K562 (cell line): Measurements from ENCODE around the gene NUP35. TPM values are rescaled to one million over a fixed set of nuclear protein-coding genes. Genes with fewer than 3 reads are reported as not detected.

Source experiments
- ATF7 ChIP-seq: fragments of 450-650 bp; IDR thresholded peaks from 2 replicates; pipeline ENCODE4 v1.7.1; 2014; ENCODE audit warnings: mild to moderate bottlenecking, moderate library complexity
- BCL6 ChIP-seq: fragments of 250-450 bp; sonication (Bioruptor Pico); IDR thresholded peaks from 2 replicates; pipeline ENCODE4 v1.4.0; 2020
- CBX5 ChIP-seq: IDR thresholded peaks from 2 replicates; pipeline ENCODE4 v1.6.1; 2014; ENCODE audit warnings: low read depth, borderline replicate concordance
- HIVEP1 ChIP-seq: fragments of 250-450 bp; sonication (Bioruptor Pico); IDR thresholded peaks from 2 replicates; pipeline ENCODE4 v1.4.0; 2020; ENCODE audit warnings: mild to moderate bottlenecking
- JUN ChIP-seq, 2 experiments: sonication (generic) in 1 of 2; formaldehyde crosslinking in 1 of 2; IDR thresholded peaks; 2 replicates each; pipeline versions ENCODE4 v1.6.1 to v1.8.0; 2012 to 2022; ENCODE audit warnings: borderline replicate concordance in 2 of 2, mild to moderate bottlenecking in 2 of 2, improper control_type of control experiment in 1 of 2, low read depth in 1 of 2, low read length in 1 of 2, missing genetic modification reagents in 1 of 2
- KAT8 ChIP-seq: fragments of 450-650 bp; IDR thresholded peaks from 2 replicates; pipeline ENCODE4 v1.6.1; 2016; ENCODE audit warnings: low read depth, mild to moderate bottlenecking
- NBN ChIP-seq: fragments of 450-650 bp; IDR thresholded peaks from 2 replicates; pipeline ENCODE4 v1.6.1; 2016; ENCODE audit warnings: low read depth, mild to moderate bottlenecking
- NFRKB ChIP-seq: fragments of 450-650 bp; IDR thresholded peaks from 2 replicates; pipeline ENCODE4 v1.6.1; 2016; ENCODE audit warnings: low read depth
- SOX6 ChIP-seq: fragments of 450-650 bp; IDR thresholded peaks from 2 replicates; pipeline ENCODE4 v1.6.1; 2014; ENCODE audit warnings: mild to moderate bottlenecking
- SRF ChIP-seq, 2 experiments: fragments of 250-450, 450-650 bp in 1 of 2; sonication (Bioruptor Pico) in 1 of 2; sonication (generic) in 1 of 2; formaldehyde crosslinking; IDR thresholded peaks; 2 replicates each; pipeline versions ENCODE4 v1.5.0 to v1.5.1; 2020 to 2022; ENCODE audit warnings: mild to moderate bottlenecking in 1 of 2, missing genetic modification reagents in 1 of 2
- ZNF354B ChIP-seq: fragments of 250-450 bp; sonication (Bioruptor Pico); IDR thresholded peaks from 2 replicates; pipeline ENCODE4 v1.4.0; 2020
- ZNF764 ChIP-seq: fragments of 250-450 bp; sonication (Bioruptor Pico); IDR thresholded peaks from 2 replicates; pipeline ENCODE4 v1.4.0; 2020; ENCODE audit warnings: low read depth, mild to moderate bottlenecking, moderate library complexity
- polyA plus RNA-seq, 8 experiments: library from polyadenylated mRNA; depleted of rRNA in 4 of 8; stranded (reverse) in 5 of 8; unstranded in 3 of 8; fragments of >200 nt; fragmentation: Nextera tagmentation in 2 of 8; fragmentation: Illumina TruSeq in 1 of 8; extraction: Ambion mirVana in 2 of 8; extraction: Trizol in 1 of 8; gene quantifications; 2 replicates each; pipeline versions ENCODE4 v1.2.1 to v1.2.3, GENCODE V29; 2011 to 2014; ENCODE audit warnings: inconsistent platforms in 1 of 8, missing spikeins in 1 of 8
- total RNA-seq, 7 experiments: library from RNA; depleted of rRNA in 6 of 7; stranded (reverse); fragments of >200 nt in 6 of 7; fragmentation: Illumina TruSeq in 2 of 7; extraction: Trizol in 2 of 7; gene quantifications; 2 replicates each; pipeline versions ENCODE4 v1.2.1 to v1.2.3, GENCODE V29; 2011 to 2021; ENCODE audit warnings: low replicate concordance in 1 of 7
- TF ChIP-seq, protein P1 (sequence below): fragments of 200-800 bp; sonication (Bioruptor generic); IDR thresholded peaks from 2 replicates; pipeline ENCODE4 v1.6.1; 2016; ENCODE audit warnings: missing genetic modification characterization, missing compliant biosample characterization
- TF ChIP-seq, protein P2 (sequence below): fragments of 250-450 bp; sonication (Bioruptor Pico); IDR thresholded peaks from 2 replicates; pipeline ENCODE4 v1.8.0; 2021; ENCODE audit warnings: mild to moderate bottlenecking, moderate library complexity
- TF ChIP-seq, protein P3 (sequence below): sonication (generic); formaldehyde crosslinking; IDR thresholded peaks from 2 replicates; pipeline ENCODE4 v1.8.0; 2023; ENCODE audit warnings: missing genetic modification reagents, mild to moderate bottlenecking, borderline replicate concordance
- TF ChIP-seq, protein P4 (sequence below): fragments of 250-450 bp; sonication (Bioruptor Pico); IDR thresholded peaks from 2 replicates; pipeline ENCODE4 v1.8.0; 2021; ENCODE audit warnings: borderline replicate concordance, mild to moderate bottlenecking, moderate library complexity; ENCODE audit not compliant: poor library complexity, severe bottlenecking

NUP35 gene
- total and polyA plus RNA-seq, 9 of the 15 experiments (the other 6 are each of a cell fraction or from before 2014, with no cell fraction given) = 24.5 to 78.2 (median 51.1) TPM

DNA sequence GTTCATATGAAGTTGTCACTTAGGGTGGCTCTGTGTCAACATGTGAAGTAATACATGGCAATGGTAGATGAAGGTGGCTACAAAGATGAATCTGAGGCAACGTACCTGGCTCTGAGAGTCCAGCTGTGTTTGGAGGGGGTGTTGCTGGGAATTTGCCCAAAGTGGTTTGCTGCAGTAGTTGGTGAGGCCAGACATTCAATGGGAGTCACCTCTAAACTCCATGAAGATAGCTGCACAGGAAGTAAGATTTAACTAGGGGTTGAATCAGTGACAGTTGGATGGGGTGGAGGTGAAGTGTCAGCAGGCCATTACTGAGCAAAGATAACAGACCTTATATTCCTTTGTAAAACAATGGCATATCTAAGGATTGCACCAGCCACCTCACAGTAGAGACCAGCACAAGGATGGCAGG lies 71.8 kb downstream of the NUP35 start (continued):
- no peak for TF ChIP-seq KAT8
- TF ChIP-seq ATF7 = peak; percentile 18; the same call in 1 of the 2 replicates
- TF ChIP-seq CBX5 = no peak
- no peak for TF ChIP-seq ZNF764 (CRISPR knock-in tag)
- TF ChIP-seq, protein P1, sequence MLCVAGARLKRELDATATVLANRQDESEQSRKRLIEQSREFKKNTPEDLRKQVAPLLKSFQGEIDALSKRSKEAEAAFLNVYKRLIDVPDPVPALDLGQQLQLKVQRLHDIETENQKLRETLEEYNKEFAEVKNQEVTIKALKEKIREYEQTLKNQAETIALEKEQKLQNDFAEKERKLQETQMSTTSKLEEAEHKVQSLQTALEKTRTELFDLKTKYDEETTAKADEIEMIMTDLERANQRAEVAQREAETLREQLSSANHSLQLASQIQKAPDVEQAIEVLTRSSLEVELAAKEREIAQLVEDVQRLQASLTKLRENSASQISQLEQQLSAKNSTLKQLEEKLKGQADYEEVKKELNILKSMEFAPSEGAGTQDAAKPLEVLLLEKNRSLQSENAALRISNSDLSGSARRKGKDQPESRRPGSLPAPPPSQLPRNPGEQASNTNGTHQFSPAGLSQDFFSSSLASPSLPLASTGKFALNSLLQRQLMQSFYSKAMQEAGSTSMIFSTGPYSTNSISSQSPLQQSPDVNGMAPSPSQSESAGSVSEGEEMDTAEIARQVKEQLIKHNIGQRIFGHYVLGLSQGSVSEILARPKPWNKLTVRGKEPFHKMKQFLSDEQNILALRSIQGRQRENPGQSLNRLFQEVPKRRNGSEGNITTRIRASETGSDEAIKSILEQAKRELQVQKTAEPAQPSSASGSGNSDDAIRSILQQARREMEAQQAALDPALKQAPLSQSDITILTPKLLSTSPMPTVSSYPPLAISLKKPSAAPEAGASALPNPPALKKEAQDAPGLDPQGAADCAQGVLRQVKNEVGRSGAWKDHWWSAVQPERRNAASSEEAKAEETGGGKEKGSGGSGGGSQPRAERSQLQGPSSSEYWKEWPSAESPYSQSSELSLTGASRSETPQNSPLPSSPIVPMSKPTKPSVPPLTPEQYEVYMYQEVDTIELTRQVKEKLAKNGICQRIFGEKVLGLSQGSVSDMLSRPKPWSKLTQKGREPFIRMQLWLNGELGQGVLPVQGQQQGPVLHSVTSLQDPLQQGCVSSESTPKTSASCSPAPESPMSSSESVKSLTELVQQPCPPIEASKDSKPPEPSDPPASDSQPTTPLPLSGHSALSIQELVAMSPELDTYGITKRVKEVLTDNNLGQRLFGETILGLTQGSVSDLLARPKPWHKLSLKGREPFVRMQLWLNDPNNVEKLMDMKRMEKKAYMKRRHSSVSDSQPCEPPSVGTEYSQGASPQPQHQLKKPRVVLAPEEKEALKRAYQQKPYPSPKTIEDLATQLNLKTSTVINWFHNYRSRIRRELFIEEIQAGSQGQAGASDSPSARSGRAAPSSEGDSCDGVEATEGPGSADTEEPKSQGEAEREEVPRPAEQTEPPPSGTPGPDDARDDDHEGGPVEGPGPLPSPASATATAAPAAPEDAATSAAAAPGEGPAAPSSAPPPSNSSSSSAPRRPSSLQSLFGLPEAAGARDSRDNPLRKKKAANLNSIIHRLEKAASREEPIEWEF (CRISPR knock-in tag) = no peak
- TF ChIP-seq NFRKB = no peak
- TF ChIP-seq, protein P2, sequence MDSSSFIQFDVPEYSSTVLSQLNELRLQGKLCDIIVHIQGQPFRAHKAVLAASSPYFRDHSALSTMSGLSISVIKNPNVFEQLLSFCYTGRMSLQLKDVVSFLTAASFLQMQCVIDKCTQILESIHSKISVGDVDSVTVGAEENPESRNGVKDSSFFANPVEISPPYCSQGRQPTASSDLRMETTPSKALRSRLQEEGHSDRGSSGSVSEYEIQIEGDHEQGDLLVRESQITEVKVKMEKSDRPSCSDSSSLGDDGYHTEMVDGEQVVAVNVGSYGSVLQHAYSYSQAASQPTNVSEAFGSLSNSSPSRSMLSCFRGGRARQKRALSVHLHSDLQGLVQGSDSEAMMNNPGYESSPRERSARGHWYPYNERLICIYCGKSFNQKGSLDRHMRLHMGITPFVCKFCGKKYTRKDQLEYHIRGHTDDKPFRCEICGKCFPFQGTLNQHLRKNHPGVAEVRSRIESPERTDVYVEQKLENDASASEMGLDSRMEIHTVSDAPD (CRISPR knock-in tag) = no peak
- no peak for TF ChIP-seq JUN (IDR thresholded peaks at IDR 0.05; ENCODE audit: borderline replicate concordance, low read depth, low read length)
- TF ChIP-seq JUN (CRISPR knock-in tag; IDR thresholded peaks at IDR 0.05; ENCODE audit: borderline replicate concordance) = no peak
- no peak for TF ChIP-seq HIVEP1
- TF ChIP-seq SOX6 = peak; percentile 94
- peak; percentile 50; the same call in 1 of the 2 replicates for TF ChIP-seq NBN
- 0 out of 2 replicates have a peak, but pooled peaks have one; percentile 26 for TF ChIP-seq BCL6 (CRISPR knock-in tag)
- TF ChIP-seq, protein P3, sequence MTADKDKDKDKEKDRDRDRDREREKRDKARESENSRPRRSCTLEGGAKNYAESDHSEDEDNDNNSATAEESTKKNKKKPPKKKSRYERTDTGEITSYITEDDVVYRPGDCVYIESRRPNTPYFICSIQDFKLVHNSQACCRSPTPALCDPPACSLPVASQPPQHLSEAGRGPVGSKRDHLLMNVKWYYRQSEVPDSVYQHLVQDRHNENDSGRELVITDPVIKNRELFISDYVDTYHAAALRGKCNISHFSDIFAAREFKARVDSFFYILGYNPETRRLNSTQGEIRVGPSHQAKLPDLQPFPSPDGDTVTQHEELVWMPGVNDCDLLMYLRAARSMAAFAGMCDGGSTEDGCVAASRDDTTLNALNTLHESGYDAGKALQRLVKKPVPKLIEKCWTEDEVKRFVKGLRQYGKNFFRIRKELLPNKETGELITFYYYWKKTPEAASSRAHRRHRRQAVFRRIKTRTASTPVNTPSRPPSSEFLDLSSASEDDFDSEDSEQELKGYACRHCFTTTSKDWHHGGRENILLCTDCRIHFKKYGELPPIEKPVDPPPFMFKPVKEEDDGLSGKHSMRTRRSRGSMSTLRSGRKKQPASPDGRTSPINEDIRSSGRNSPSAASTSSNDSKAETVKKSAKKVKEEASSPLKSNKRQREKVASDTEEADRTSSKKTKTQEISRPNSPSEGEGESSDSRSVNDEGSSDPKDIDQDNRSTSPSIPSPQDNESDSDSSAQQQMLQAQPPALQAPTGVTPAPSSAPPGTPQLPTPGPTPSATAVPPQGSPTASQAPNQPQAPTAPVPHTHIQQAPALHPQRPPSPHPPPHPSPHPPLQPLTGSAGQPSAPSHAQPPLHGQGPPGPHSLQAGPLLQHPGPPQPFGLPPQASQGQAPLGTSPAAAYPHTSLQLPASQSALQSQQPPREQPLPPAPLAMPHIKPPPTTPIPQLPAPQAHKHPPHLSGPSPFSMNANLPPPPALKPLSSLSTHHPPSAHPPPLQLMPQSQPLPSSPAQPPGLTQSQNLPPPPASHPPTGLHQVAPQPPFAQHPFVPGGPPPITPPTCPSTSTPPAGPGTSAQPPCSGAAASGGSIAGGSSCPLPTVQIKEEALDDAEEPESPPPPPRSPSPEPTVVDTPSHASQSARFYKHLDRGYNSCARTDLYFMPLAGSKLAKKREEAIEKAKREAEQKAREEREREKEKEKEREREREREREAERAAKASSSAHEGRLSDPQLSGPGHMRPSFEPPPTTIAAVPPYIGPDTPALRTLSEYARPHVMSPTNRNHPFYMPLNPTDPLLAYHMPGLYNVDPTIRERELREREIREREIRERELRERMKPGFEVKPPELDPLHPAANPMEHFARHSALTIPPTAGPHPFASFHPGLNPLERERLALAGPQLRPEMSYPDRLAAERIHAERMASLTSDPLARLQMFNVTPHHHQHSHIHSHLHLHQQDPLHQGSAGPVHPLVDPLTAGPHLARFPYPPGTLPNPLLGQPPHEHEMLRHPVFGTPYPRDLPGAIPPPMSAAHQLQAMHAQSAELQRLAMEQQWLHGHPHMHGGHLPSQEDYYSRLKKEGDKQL (CRISPR knock-in tag) = no peak
- no peak for TF ChIP-seq SRF (CRISPR knock-in tag; IDR thresholded peaks at IDR 0.05)
- TF ChIP-seq ZNF354B = 0 out of 2 replicates have a peak, but pooled peaks have one; percentile 33
- TF ChIP-seq, protein P4, sequence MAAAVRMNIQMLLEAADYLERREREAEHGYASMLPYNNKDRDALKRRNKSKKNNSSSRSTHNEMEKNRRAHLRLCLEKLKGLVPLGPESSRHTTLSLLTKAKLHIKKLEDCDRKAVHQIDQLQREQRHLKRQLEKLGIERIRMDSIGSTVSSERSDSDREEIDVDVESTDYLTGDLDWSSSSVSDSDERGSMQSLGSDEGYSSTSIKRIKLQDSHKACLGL (CRISPR knock-in tag) = no peak
